SK-N-SH (cell line): ENCODE results near the gene RITA1. TPM values are rescaled to one million over a fixed set of nuclear protein-coding genes. Genes with fewer than 3 reads are reported as not detected.

Experiments used
- CTCF ChIA-PET: fragments of 300-600, 350-600 bp; formaldehyde crosslinking; extraction: SDS; loops from one replicate; lab custom pipeline; 2021; lab: Yijun Ruan, JAX
- POLR2A ChIA-PET: fragments of 350-600 bp; sonication (Branson Sonifier 250); formaldehyde crosslinking; extraction: SDS; loops from one replicate; lab custom pipeline; 2020; ENCODE audit warnings: antibody characterized with exemption, inconsistent platforms; lab: Yijun Ruan, JAX
- DNase-seq: peaks from one replicate; pipeline ENCODE4 v3.0.0; 2012
- H2AFZ ChIP-seq: fragments of 200-600 bp; sonication (generic); 2 replicates; pipeline ENCODE4 v1.8.1; 2016; ENCODE audit warnings: antibody characterized with exemption, mild to moderate bottlenecking, low read depth
- H3F3A ChIP-seq: fragments of 200-600 bp; sonication (generic); replicated peaks from 2 replicates; pipeline ENCODE3; 2016; ENCODE audit warnings: antibody characterized with exemption, mild to moderate bottlenecking; ENCODE audit not compliant: insufficient read depth
- H3K27ac ChIP-seq, 2 experiments: fragments of 200-500 bp in 1 of 2; fragments of 200-600 bp in 1 of 2; sonication (Bioruptor generic) in 1 of 2; sonication (generic), shearing (Covaris generic) in 1 of 2; 2 replicates each; pipeline versions ENCODE4 v1.5.1 to v1.6.1; 2014 to 2016; ENCODE audit warnings: low read depth in 2 of 2, inconsistent platforms in 1 of 2, low read length in 1 of 2, mild to moderate bottlenecking in 1 of 2, mixed read lengths in 1 of 2
- H3K27me3 ChIP-seq: fragments of 200-600 bp; sonication (generic), shearing (Covaris generic); 2 replicates; pipeline ENCODE4 v1.6.1; 2016; ENCODE audit warnings: mixed run types; ENCODE audit not compliant: insufficient read depth
- H3K36me3 ChIP-seq, 2 experiments: fragments of 200-500 bp in 1 of 2; fragments of 200-600 bp in 1 of 2; sonication (Bioruptor generic) in 1 of 2; sonication (generic) in 1 of 2; replicated peaks in 1 of 2; 2 replicates each; pipeline versions ENCODE3 to v1.5.1; 2014 to 2016; ENCODE audit warnings: low read length in 1 of 2, mild to moderate bottlenecking in 1 of 2; ENCODE audit not compliant: insufficient read depth in 2 of 2, control insufficient read depth in 1 of 2
- H3K4me1 ChIP-seq, 2 experiments: fragments of 200-500 bp in 1 of 2; fragments of 200-600 bp in 1 of 2; sonication (Bioruptor generic) in 1 of 2; sonication (generic), shearing (Covaris generic) in 1 of 2; 2 replicates each; pipeline versions ENCODE4 v1.5.1 to v1.6.1; 2014 to 2016; ENCODE audit warnings: low read depth in 1 of 2, low read length in 1 of 2, mixed run types in 1 of 2; ENCODE audit not compliant: insufficient read depth in 2 of 2, control insufficient read depth in 1 of 2
- H3K4me2 ChIP-seq: fragments of 200-600 bp; sonication (generic), shearing (Covaris generic); 2 replicates; pipeline ENCODE4 v1.6.1; 2017; ENCODE audit warnings: mixed run types
- H3K4me3 ChIP-seq, 2 experiments: fragments of 200-500 bp in 1 of 2; fragments of 200-600 bp in 1 of 2; sonication (Bioruptor generic) in 1 of 2; sonication (generic), shearing (Covaris generic) in 1 of 2; 2 replicates each; pipeline versions ENCODE4 v1.5.1 to v1.8.1; 2014 to 2016; ENCODE audit warnings: low read depth in 2 of 2, inconsistent platforms in 1 of 2, low read length in 1 of 2, mild to moderate bottlenecking in 1 of 2, mixed read lengths in 1 of 2, moderate library complexity in 1 of 2
- H3K79me2 ChIP-seq: fragments of 200-600 bp; sonication (generic); 2 replicates; pipeline ENCODE4 v1.8.1; 2017; ENCODE audit warnings: mild to moderate bottlenecking; ENCODE audit not compliant: insufficient read depth
- H3K9ac ChIP-seq: fragments of 200-600 bp; sonication (generic); 2 replicates; pipeline ENCODE4 v1.6.1; 2017; ENCODE audit warnings: mixed run types
- H3K9me2 ChIP-seq: fragments of 200-600 bp; sonication (generic); 2 replicates; pipeline ENCODE4 v1.6.1; 2017; ENCODE audit warnings: mixed run types
- H3K9me3 ChIP-seq: fragments of 200-600 bp; sonication (generic); 2 replicates; pipeline ENCODE4 v1.6.1; 2017; ENCODE audit warnings: mixed run types, mild to moderate bottlenecking, moderate library complexity
- H4K20me1 ChIP-seq: fragments of 200-600 bp; sonication (generic); 2 replicates; pipeline ENCODE4 v1.6.1; 2017; ENCODE audit warnings: mild to moderate bottlenecking, mixed run types; ENCODE audit not compliant: insufficient read depth
- CHD2 ChIP-seq: fragments of 150-350 bp; IDR thresholded peaks from 2 replicates; pipeline ENCODE4 v1.6.1; 2018; ENCODE audit warnings: low read length; ENCODE audit not compliant: partially characterized antibody
- CTCF ChIP-seq: fragments of 200-600 bp; sonication (generic); IDR thresholded peaks from 2 replicates; pipeline ENCODE4 v1.6.1; 2017; ENCODE audit warnings: antibody characterized with exemption, mild to moderate bottlenecking, moderate library complexity
- EP300 ChIP-seq, 2 experiments: IDR thresholded peaks; 2 replicates each; pipeline versions ENCODE4 v1.4.0 to v1.6.1; 2012; ENCODE audit warnings: borderline replicate concordance in 1 of 2, low read depth in 1 of 2, low read length in 1 of 2
- EZH2phosphoT487 ChIP-seq: fragments of 200-600 bp; sonication (generic); IDR thresholded peaks from 2 replicates; pipeline ENCODE4 v1.6.1; 2017; ENCODE audit warnings: low read depth, mixed run types, mild to moderate bottlenecking, antibody characterized with exemption, moderate library complexity, borderline replicate concordance
- FOSL2 ChIP-seq: IDR thresholded peaks from 2 replicates; pipeline ENCODE4 v1.4.0; 2012; ENCODE audit warnings: low read depth, mild to moderate bottlenecking, moderate library complexity, borderline replicate concordance
- FOXM1 ChIP-seq: IDR thresholded peaks from 2 replicates; pipeline ENCODE4 v1.4.0; 2012; ENCODE audit warnings: low read depth, mild to moderate bottlenecking
- MEF2A ChIP-seq: IDR thresholded peaks from 2 replicates; pipeline ENCODE4 v1.4.0; 2012; ENCODE audit warnings: low read depth, borderline replicate concordance
- MXI1 ChIP-seq: IDR thresholded peaks from 2 replicates; pipeline ENCODE4 v1.6.1; 2012; ENCODE audit warnings: mild to moderate bottlenecking, low read depth, low read length, improper control_type of control experiment
- PBX3 ChIP-seq: IDR thresholded peaks from 2 replicates; pipeline ENCODE4; 2012
- POLR2AphosphoS5 ChIP-seq: IDR thresholded peaks from 2 replicates; pipeline ENCODE4 v1.6.1; 2012; ENCODE audit warnings: low read depth, low read length
- REST ChIP-seq: IDR thresholded peaks from 2 replicates; pipeline ENCODE4 v1.6.1; 2012; ENCODE audit warnings: mild to moderate bottlenecking, low read depth, low read length, moderate library complexity
- SMC3 ChIP-seq: IDR thresholded peaks from 2 replicates; pipeline ENCODE4 v1.6.1; 2012; ENCODE audit warnings: low read depth, low read length, improper control_type of control experiment
- TAF1 ChIP-seq: IDR thresholded peaks from 2 replicates; pipeline ENCODE4 v1.6.1; 2012; ENCODE audit warnings: low read depth, mild to moderate bottlenecking, low read length, moderate library complexity, borderline replicate concordance
- TCF12 ChIP-seq: IDR thresholded peaks from 2 replicates; pipeline ENCODE4 v1.4.0; 2012
- TEAD4 ChIP-seq: IDR thresholded peaks from 2 replicates; pipeline ENCODE4 v1.4.0; 2012; ENCODE audit warnings: mild to moderate bottlenecking, borderline replicate concordance; ENCODE audit not compliant: insufficient read depth
- USF2 ChIP-seq: fragments of 150-350 bp; IDR thresholded peaks from 2 replicates; pipeline ENCODE4 v1.6.1; 2017; ENCODE audit warnings: antibody characterized with exemption, low read length, low read depth, borderline replicate concordance
- ZBTB33 ChIP-seq: IDR thresholded peaks from 2 replicates; pipeline ENCODE4 v1.4.0; 2012; ENCODE audit warnings: low read depth, borderline replicate concordance
- WGBS: methylation state at CpG from one replicate; pipeline ENCODE4 v1.1.6; 2017; ENCODE audit warnings: low lambda C conversion rate; 5-methylcytosine and 5-hydroxymethylcytosine counted together
- polyA plus RNA-seq, 3 experiments: library from polyadenylated mRNA; depleted of rRNA; stranded (reverse); fragments of >200 nt; gene quantifications; 2 replicates each; pipeline ENCODE4 v1.2.3, GENCODE V29; 2012

RITA1 gene
- polyA plus RNA-seq, 1 of the 3 experiments (the other 2 are of a cell fraction) = 21.1 TPM

GRCh38 chr12:113155646-113156045 is 29.9 kb upstream of the RITA1 start:
- Histone ChIP-seq H3K4me3 (no peak overlapping the region), H4K20me1 (no peaks in the 10 kb centered on the region), H3K79me2 (no peaks in the 10 kb centered on the region), H3K4me2 (no peak overlapping the region), H3K36me3 (peaks cover 5 to 30% of the 10 kb centered on the region in 2 experiments), H3K9me3 (no peaks in the 10 kb centered on the region), H3F3A (peaks cover 13% of the 10 kb centered on the region), H3K4me1 (peaks cover 0 to 9% of the 10 kb centered on the region in 2 experiments; a peak in 1 of 4 replicates), H3K9ac (no peak overlapping the region), H3K27ac (no peak overlapping the region), H3K27me3 (peaks cover 24% of the 10 kb centered on the region), H2AFZ (no peak overlapping the region), H3K9me2 (no peaks in the 10 kb centered on the region)
- POLR2A ChIA-PET = interaction anchor here (0.7 kb wide), 1 partner anchor 46 kb away, joined by 3 read pairs; no protein-coding TSS in a partner anchor
- 94% methylated on average over 7 of the region's 7 CpGs for WGBS
- no peak for DNase-seq
- CTCF ChIA-PET = interaction anchor here (0.8 to 7.6 kb wide), 5 partner anchors 18 to 107 kb away, joined by 3 to 49 read pairs (median 9); partner anchors contain the start of genes DTX1 and RASAL1
- TF ChIP-seq TEAD4 (no peak), MEF2A (no peak), TAF1 (no peak), TCF12 (no peak), PBX3 (no peak), MXI1 (no peak)

- ChIA-PET POLR2A (no interaction called here), CTCF (interaction anchor here (1.5 to 5.6 kb wide), 3 partner anchors 15 to 109 kb away, joined by 4 to 27 read pairs (median 5); no protein-coding TSS in a partner anchor)
- Histone ChIP-seq H3K4me2 (no peak overlapping the region), H3K4me3 (no peak overlapping the region), H3K27ac (no peak overlapping the region), H3K9me3 (no peaks in the 10 kb centered on the region), H2AFZ (no peak overlapping the region), H3K27me3 (peaks cover 18% of the 10 kb centered on the region), H3K9ac (no peak overlapping the region), H3K9me2 (no peaks in the 10 kb centered on the region), H4K20me1 (peaks cover 6% of the 10 kb centered on the region; the same call in 1 of the 2 replicates), H3K79me2 (no peaks in the 10 kb centered on the region), H3K36me3 (peaks cover 5 to 35% of the 10 kb centered on the region in 2 experiments), H3K4me1 (peaks cover 6 to 22% of the 10 kb centered on the region in 2 experiments; a peak in 2 of 4 replicates), H3F3A (peaks cover 13% of the 10 kb centered on the region)
- 94% methylated on average over 10 of the region's 12 CpGs for WGBS
- no peak for DNase-seq
- no peak for TF ChIP-seq CHD2
- TF ChIP-seq TCF12 = no peak
- no peak for TF ChIP-seq CTCF
- no peak for TF ChIP-seq POLR2AphosphoS5
- no peak for TF ChIP-seq FOXM1
- no peak for TF ChIP-seq EP300 (IDR thresholded peaks at IDR 0.05; ENCODE audit: borderline replicate concordance in 1 of 2, low read depth in 1 of 2, low read length in 1 of 2)
- TF ChIP-seq REST = no peak
- no peak for TF ChIP-seq FOSL2
- no peak for TF ChIP-seq USF2
- no peak for TF ChIP-seq SMC3
- TF ChIP-seq EZH2phosphoT487 = no peak
- no peak for TF ChIP-seq ZBTB33
Observed at GRCh38 chr12:113157218-113157859, 28.2 kb upstream of the RITA1 start.
